Spleen (tissue), 3 donors: Measurements from ENCODE around the gene PCGF5.
"Not testable (repeated sequence)": the region's sequence is repeated elsewhere in the genome, so short reads cannot be mapped to it uniquely, and the experiment has no call there.

Experiments used
- POLR2A ChIP-seq, 3 donors: fragments of 450-650 bp; IDR thresholded peaks; one replicate each; pipeline ENCODE4 v1.5.1; 2017; ENCODE audit warnings: antibody characterized with exemption in 3 of 3, mild to moderate bottlenecking in 1 of 3
- POLR2AphosphoS5 ChIP-seq, 3 donors: sonication (generic); formaldehyde crosslinking; IDR thresholded peaks; one replicate each; pipeline ENCODE4 v1.5.1; 2017; ENCODE audit warnings: antibody characterized with exemption in 3 of 3

- not testable (repeated sequence) for TF ChIP-seq POLR2A, POLR2AphosphoS5 (IDR thresholded peaks at IDR 0.05)
Observed at GRCh38 chr10:91305979-91306378, 85.5 kb downstream of the PCGF5 start.
